Karpas-422 (cell line): ENCODE results near the gene TRPT1. TPM values are rescaled to one million over a fixed set of nuclear protein-coding genes. Genes with fewer than 3 reads are reported as not detected.

Experiments used
- DNase-seq: peaks from one replicate; pipeline ENCODE4 v3.0.0-alpha.2; 2015
- H2AFZ ChIP-seq: fragments of 200-600 bp; sonication (generic); 2 replicates; pipeline ENCODE4 v1.6.1; 2014; ENCODE audit warnings: antibody characterized with exemption, low read length, mixed read lengths
- H3K27ac ChIP-seq: fragments of 200-600 bp; sonication (generic); 2 replicates; pipeline ENCODE4 v1.5.1; 2014; ENCODE audit warnings: mild to moderate bottlenecking, low read length, moderate library complexity
- H3K27me3 ChIP-seq: fragments of 200-600 bp; sonication (generic); 2 replicates; pipeline ENCODE4 v1.6.1; 2014; ENCODE audit warnings: low read length, mixed read lengths
- H3K36me3 ChIP-seq: fragments of 200-600 bp; sonication (generic); 2 replicates; pipeline ENCODE4 v1.6.1; 2014; ENCODE audit warnings: low read length, mixed read lengths; ENCODE audit not compliant: insufficient read depth
- H3K4me1 ChIP-seq: fragments of 200-600 bp; sonication (generic); 2 replicates; pipeline ENCODE4 v1.6.1; 2014; ENCODE audit warnings: mild to moderate bottlenecking, low read length, mixed read lengths
- H3K4me2 ChIP-seq: fragments of 200-600 bp; sonication (generic); 2 replicates; pipeline ENCODE4 v1.6.1; 2014; ENCODE audit warnings: low read length, low read depth, mild to moderate bottlenecking; ENCODE audit not compliant: poor library complexity, severe bottlenecking
- H3K4me3 ChIP-seq: fragments of 200-600 bp; sonication (generic); 2 replicates; pipeline ENCODE4 v1.5.1; 2014; ENCODE audit warnings: mild to moderate bottlenecking, antibody characterized with exemption, low read length, mixed read lengths
- H3K79me2 ChIP-seq: fragments of 200-600 bp; sonication (generic); 2 replicates; pipeline ENCODE4 v1.6.1; 2014; ENCODE audit warnings: mild to moderate bottlenecking, low read length, mixed read lengths
- H3K9ac ChIP-seq: fragments of 200-600 bp; sonication (generic); 2 replicates; pipeline ENCODE4 v1.6.0; 2014; ENCODE audit warnings: low read length
- H3K9me2 ChIP-seq: fragments of 200-600 bp; sonication (generic), shearing (Covaris generic); replicated peaks from 2 replicates; pipeline ENCODE4 v1.6.0; 2014; ENCODE audit warnings: mild to moderate bottlenecking, low read length, moderate library complexity; ENCODE audit not compliant: insufficient read depth
- H3K9me3 ChIP-seq: fragments of 300-700, 200-600 bp; sonication (generic); 2 replicates; pipeline ENCODE4 v1.6.1; 2014; ENCODE audit warnings: low read length, mixed read lengths
- H4K20me1 ChIP-seq: fragments of 200-600 bp; sonication (generic); 2 replicates; pipeline ENCODE4 v1.6.1; 2014; ENCODE audit warnings: mild to moderate bottlenecking, antibody characterized with exemption, low read length, low read depth; ENCODE audit not compliant: insufficient read depth
- total RNA-seq: library from RNA; depleted of rRNA; stranded (reverse); fragments of >200 nt; shearing (Covaris generic); gene quantifications from 2 replicates; pipeline ENCODE4 v1.2.3, GENCODE V29; 2014; ENCODE audit warnings: low replicate concordance; rRNA removed

The TRPT1 gene, protein sequence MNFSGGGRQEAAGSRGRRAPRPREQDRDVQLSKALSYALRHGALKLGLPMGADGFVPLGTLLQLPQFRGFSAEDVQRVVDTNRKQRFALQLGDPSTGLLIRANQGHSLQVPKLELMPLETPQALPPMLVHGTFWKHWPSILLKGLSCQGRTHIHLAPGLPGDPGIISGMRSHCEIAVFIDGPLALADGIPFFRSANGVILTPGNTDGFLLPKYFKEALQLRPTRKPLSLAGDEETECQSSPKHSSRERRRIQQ
- total RNA-seq, result 72.5 and 90.4 TPM in 2 replicates

- peaks cover 51% of the 10 kb centered on the region for H3K4me1 ChIP-seq
- no peaks in the 10 kb centered on the region for H3K9me2 ChIP-seq
Measured at GRCh38 chr11:64225608-64226506, at the start of gene TRPT1, which contains the start of gene NUDT22. TSS of gene TRPT1 (minus strand) at chr11:64226186. CDS start at chr11:64225860, 326 bp downstream. TSS of gene NUDT22 (plus strand) at chr11:64226274. CDS start at chr11:64226653, 379 bp downstream.

DNA sequence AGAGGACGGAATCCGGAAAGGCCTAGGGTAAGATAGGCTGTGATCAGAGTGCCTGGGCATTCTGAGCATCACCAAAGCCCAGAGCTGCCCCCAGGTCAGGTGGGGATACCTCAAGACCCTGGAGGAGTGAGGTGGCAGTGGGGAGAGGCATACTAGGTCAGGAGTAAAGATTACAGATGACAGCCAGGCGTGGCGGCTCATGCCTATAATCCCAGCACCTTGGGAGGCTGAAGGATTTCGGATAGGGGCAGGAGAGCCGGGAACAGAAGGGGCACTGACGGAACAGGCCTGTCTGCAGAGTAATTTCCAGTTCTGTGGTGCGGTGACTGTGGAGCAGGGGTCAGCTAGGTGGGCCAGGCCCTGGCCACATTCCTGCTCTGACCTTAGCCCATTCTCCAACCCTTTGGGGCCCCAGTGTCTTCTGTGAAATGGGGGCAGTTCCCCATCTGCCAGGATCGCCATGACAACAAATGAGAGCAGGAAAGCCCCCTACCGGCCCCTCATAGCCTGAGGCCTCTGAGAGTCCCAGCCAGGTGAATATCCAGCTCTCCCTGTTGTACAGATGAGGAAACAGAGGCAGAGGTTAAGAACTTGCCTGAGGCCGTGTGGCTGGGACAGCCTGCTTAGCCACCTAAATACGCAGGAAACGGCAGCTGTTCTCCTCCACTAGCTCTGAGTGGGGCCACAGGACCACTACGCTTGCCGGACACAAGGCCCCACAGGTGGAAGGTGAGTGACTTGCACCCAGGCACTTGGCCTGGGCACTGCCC, 49.2 kb upstream of the TRPT1 start:
- no peaks in the 10 kb centered on the region for H4K20me1 ChIP-seq
- H3K27me3 ChIP-seq, result no peaks in the 10 kb centered on the region
- H3K9ac ChIP-seq, result no peak overlapping the region
- no peaks in the 10 kb centered on the region for H3K36me3 ChIP-seq
- H3K9me2 ChIP-seq, result no peaks in the 10 kb centered on the region
- no peak overlapping the region for H3K4me2 ChIP-seq
- peaks cover 6% of the 10 kb centered on the region; the same call in 1 of the 2 replicates for H3K79me2 ChIP-seq
- H3K4me3 ChIP-seq, result no peak overlapping the region
- no peak overlapping the region for H3K27ac ChIP-seq
- H2AFZ ChIP-seq, result no peak overlapping the region
- H3K9me3 ChIP-seq, result no peaks in the 10 kb centered on the region
- no peak for DNase-seq
- peaks cover 12% of the 10 kb centered on the region for H3K4me1 ChIP-seq

More at GRCh38 chr11:64225608-64226506, at the start of gene TRPT1, which contains the start of gene NUDT22:
- Histone ChIP-seq H3K27ac (peak within 1 kb of the TSS; percentile 87), H4K20me1 (no peaks in the 10 kb centered on the region), H3K9ac (peak within 1 kb of the TSS; percentile 100), H3K4me3 (peak within 1 kb of the TSS; percentile 99), H3K36me3 (0 out of 2 replicates have a peak, but pooled peaks cover 4% of the 10 kb centered on the region), H3K9me3 (no peaks in the 10 kb centered on the region), H3K79me2 (peaks cover 16% of the 10 kb centered on the region), H3K4me2 (peak within 1 kb of the TSS; percentile 100), H3K27me3 (no peaks in the 10 kb centered on the region), H2AFZ (0 out of 2 replicates have a peak within 1 kb of the TSS, but pooled peaks have one; percentile 32)
- DNase-seq, result peak; percentile 97

DNA sequence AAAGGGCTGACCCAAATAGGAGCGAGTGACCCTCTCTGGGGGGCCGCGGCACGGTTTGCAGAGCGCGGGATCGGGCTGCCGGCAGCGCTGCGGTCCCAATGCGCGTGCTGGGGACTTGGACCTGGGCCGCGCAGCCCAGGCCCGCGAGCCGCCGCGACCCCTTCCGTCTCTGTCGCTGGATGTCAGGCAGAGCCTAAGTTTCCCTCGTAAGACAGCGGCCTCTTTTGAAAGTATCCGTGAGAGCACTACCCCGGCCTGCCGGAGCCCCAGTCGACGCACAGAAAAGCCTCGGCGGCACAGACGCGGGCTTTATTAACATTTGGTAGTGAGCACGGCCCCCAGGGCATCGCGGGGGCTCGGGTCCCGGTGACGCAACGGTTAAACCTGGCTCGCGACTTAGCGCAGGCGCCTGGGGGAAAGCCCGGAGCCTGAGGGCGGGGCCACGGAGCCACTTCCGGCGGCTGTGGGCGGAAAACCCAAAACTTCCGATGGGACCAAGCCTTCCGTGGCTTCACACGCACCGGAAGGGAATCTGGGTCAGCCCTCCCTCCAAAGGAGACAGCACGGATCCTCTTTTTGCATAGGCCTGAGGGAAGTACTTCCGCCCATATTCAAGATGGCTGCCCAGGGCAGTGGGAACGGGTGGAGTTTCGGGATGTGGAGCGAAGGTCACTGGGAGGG, 43.7 kb upstream of the TRPT1 start:
- Histone ChIP-seq H3K27me3 (no peaks in the 10 kb centered on the region), H3K4me3 (peak overlapping the region; percentile 85), H3K4me2 (peak overlapping the region; percentile 92), H3K27ac (peak overlapping the region; percentile 83), H3K79me2 (peaks cover 12% of the 10 kb centered on the region), H4K20me1 (no peaks in the 10 kb centered on the region), H3K36me3 (no peaks in the 10 kb centered on the region), H3K9me3 (no peaks in the 10 kb centered on the region), H3K9ac (peak overlapping the region; percentile 90), H3K9me2 (no peaks in the 10 kb centered on the region), H3K4me1 (peaks cover 33% of the 10 kb centered on the region), H2AFZ (peak overlapping the region; percentile 21; the same call in 1 of the 2 replicates)
- peak; percentile 99 for DNase-seq

GRCh38 chr11:64268893-64269539, 43.0 kb upstream of the TRPT1 start:
- Histone ChIP-seq H3K9me3 (no peaks in the 10 kb centered on the region), H4K20me1 (no peaks in the 10 kb centered on the region), H3K27ac (peak overlapping the region; percentile 82), H3K4me3 (peak overlapping the region; percentile 85), H3K4me2 (peak overlapping the region; percentile 92), H3K36me3 (no peaks in the 10 kb centered on the region), H2AFZ (peak overlapping the region; percentile 21; the same call in 1 of the 2 replicates), H3K4me1 (peaks cover 33% of the 10 kb centered on the region), H3K9ac (peak overlapping the region; percentile 90), H3K9me2 (no peaks in the 10 kb centered on the region), H3K79me2 (peaks cover 12% of the 10 kb centered on the region), H3K27me3 (no peaks in the 10 kb centered on the region)
- peak; percentile 85 for DNase-seq

DNA sequence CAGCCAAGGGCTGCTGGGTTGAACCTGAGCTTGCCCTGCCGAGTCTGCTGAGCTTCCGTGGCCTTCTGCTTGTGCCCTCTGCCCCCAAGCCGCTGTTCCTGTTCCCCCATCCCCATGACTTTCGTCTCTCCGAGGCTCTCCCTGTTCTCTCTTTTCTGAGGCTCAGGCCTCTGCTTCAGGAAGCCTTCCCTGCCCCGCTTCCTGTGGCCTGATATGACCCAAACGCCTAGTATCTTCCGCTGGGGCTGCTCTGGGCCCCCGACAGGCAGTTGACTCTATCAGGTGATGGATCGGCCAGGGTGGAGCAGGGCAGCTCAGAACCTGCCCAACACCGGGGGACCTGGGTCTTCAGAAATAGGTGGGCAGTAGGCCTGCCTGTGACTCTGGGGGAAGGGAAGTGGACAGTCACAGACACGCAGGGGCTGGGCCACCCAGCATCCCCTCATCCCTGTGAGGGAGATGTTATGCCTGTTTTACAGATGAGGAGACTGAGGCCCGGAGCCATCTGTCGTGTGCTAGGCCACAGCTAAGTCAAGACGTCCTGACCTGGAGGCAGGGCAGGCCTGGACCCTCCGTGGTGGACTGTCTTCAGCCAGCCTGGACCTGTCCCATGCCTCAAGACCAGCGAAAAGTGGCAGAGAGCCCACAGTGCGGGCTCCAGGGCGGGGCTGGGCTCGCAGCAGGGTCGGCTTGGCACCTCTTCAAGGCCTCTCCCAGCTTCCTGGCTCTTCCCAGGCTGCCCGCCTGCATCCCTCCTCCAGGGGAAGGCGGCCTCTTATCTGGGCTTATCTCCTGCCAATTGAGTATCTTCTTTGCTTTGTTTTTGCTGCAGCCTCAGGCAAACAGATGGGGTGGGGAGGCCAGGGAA, 42.3 kb upstream of the TRPT1 start:
- Histone ChIP-seq H3K4me1 (peaks cover 33% of the 10 kb centered on the region), H3K9ac (peak overlapping the region; percentile 90)

DNA sequence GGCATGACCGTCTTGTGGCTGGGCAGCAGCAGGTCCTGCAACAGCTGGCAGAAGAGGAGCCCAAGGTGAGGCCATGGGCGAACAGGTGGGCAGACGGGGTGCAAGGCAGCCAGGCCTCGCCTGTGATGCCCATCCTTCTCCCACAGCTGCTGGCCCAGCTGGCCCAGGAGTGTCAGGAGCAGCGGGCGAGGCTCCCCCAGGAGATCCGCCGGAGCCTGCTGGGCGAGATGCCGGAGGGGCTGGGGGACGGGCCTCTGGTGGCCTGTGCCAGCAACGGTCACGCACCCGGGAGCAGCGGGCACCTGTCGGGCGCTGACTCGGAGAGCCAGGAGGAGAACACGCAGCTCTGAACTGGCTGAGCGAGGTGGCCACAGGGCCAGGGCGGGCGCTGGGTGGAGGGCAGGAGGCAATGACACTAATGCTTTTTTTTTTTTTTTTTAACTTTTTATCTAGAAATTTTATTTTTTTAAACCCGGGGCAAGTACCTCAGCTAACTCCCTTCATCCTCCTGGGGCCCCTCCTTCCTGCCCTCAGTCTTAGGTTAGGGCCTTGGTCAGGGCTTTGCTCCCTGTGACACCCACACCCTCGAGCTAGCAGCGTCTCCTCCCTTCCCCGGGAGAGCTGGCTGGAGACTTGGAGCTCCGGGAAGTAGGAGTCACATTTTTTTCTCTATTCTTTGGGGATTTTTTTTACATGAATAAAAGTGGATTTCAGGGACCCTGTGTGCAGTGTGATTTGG, 41.4 kb upstream of the TRPT1 start:
- no peak overlapping the region for H2AFZ ChIP-seq
- no peak overlapping the region for H3K4me2 ChIP-seq
- H3K36me3 ChIP-seq, result no peaks in the 10 kb centered on the region
- no peaks in the 10 kb centered on the region for H4K20me1 ChIP-seq
- peaks cover 29% of the 10 kb centered on the region for H3K4me1 ChIP-seq
- no peak overlapping the region; the same call in 1 of the 2 replicates for H3K9ac ChIP-seq
- H3K4me3 ChIP-seq, result no peak overlapping the region
- H3K79me2 ChIP-seq, result peaks cover 8% of the 10 kb centered on the region
- no peaks in the 10 kb centered on the region for H3K27me3 ChIP-seq
- no peak for DNase-seq
- no peaks in the 10 kb centered on the region for H3K9me2 ChIP-seq
- H3K27ac ChIP-seq, result no peak overlapping the region
- H3K9me3 ChIP-seq, result no peaks in the 10 kb centered on the region

More for the DNA sequence above, 42.3 kb upstream of the TRPT1 start:
- Histone ChIP-seq H4K20me1 (no peaks in the 10 kb centered on the region), H3K4me2 (peak overlapping the region; percentile 92), H3K9me3 (no peaks in the 10 kb centered on the region), H3K9me2 (no peaks in the 10 kb centered on the region), H2AFZ (no peak overlapping the region), H3K36me3 (no peaks in the 10 kb centered on the region), H3K79me2 (peaks cover 12% of the 10 kb centered on the region), H3K4me3 (peak overlapping the region; percentile 85), H3K27ac (peak overlapping the region; percentile 82; the same call in 1 of the 2 replicates), H3K27me3 (no peaks in the 10 kb centered on the region)
- no peak for DNase-seq
